Activated CD8-positive, alpha-beta T cell treated with anti-CD3 and anti-CD28 coated beads, Interleukin-2, amount 10 ng/mL, durations not matched to agents 7 days and 5 days (primary cell): ENCODE measurements around the gene ITM2B. TPM values are rescaled to one million over a fixed set of nuclear protein-coding genes. Genes with fewer than 3 reads are reported as not detected.
"Not testable (repeated sequence)": the region's sequence is repeated elsewhere in the genome, so short reads cannot be mapped to it uniquely, and the experiment has no call there.

Experiments used
- ATAC-seq: fragments of 150-1000 bp; cut with Tn5 transposase; one replicate; pipeline ENCODE4 v1.10.0; 2021; ENCODE audit warnings: moderate library complexity
- CTCF ChIA-PET: fragments of 350-600 bp; sonication (Branson Sonifier 250); formaldehyde crosslinking; loops from one replicate; lab custom pipeline; 2021; ENCODE audit warnings: antibody characterized with exemption; lab: Charles Lee
- POLR2A ChIA-PET: fragments of 350-600 bp; sonication (Branson Sonifier 250); formaldehyde crosslinking; loops from one replicate; lab custom pipeline; 2021; ENCODE audit warnings: antibody characterized with exemption; lab: Charles Lee
- DNase-seq: peaks from one replicate; pipeline ENCODE4 v3.0.0-alpha.2; 2020
- H3K27ac Mint-ChIP-seq: one replicate; pipeline ENCODE4 v1.8.0; 2021; ENCODE audit warnings: mild to moderate bottlenecking, mixed read lengths
- H3K27me3 Mint-ChIP-seq: one replicate; pipeline ENCODE4 v1.8.0; 2021; ENCODE audit warnings: low read depth, mixed read lengths
- H3K36me3 Mint-ChIP-seq: one replicate; pipeline ENCODE4 v1.8.0; 2021; ENCODE audit warnings: low read depth, mixed read lengths
- H3K4me1 Mint-ChIP-seq: one replicate; pipeline ENCODE4 v1.8.0; 2021; ENCODE audit warnings: low read depth, mixed read lengths
- H3K4me3 Mint-ChIP-seq: one replicate; pipeline ENCODE4 v1.8.0; 2021; ENCODE audit warnings: mild to moderate bottlenecking, mixed read lengths
- H3K9me3 Mint-ChIP-seq: one replicate; pipeline ENCODE4 v1.8.0; 2022; ENCODE audit warnings: mixed read lengths; ENCODE audit not compliant: insufficient read depth
- total RNA-seq, 2 experiments: library from RNA; stranded (reverse); gene quantifications; one replicate each; pipeline ENCODE4 v1.2.3, GENCODE V29; 2021

ITM2B gene
- total RNA-seq, 2 experiments from 2014 or later: 243 to 244 TPM

GRCh38 chr13:48239369-48239768, 6.4 kb downstream of the ITM2B start:
- H3K9me3 Mint-ChIP-seq, ATAC-seq, DNase-seq, H3K4me3 Mint-ChIP-seq, H3K27me3 Mint-ChIP-seq, POLR2A ChIA-PET, H3K27ac Mint-ChIP-seq: not testable (repeated sequence)
- Mint-ChIP-seq H3K4me1 (peaks cover 56% of the 10 kb centered on the region), H3K36me3 (peaks cover 52% of the 10 kb centered on the region)
- CTCF ChIA-PET: interaction anchor here (2.2 to 5.8 kb wide), 2 partner anchors 112 to 145 kb away, joined by 10 to 53 read pairs; partner anchors contain the start of gene MED4

- no peak for ATAC-seq
- Mint-ChIP-seq H3K27ac (no peak overlapping the region), H3K4me3 (no peak overlapping the region), H3K27me3 (no peaks in the 10 kb centered on the region), H3K36me3 (peaks cover 42% of the 10 kb centered on the region), H3K9me3 (no peaks in the 10 kb centered on the region), H3K4me1 (peaks cover 41% of the 10 kb centered on the region)
- no peak for DNase-seq
- ChIA-PET CTCF (interaction anchor here (0.7 to 2.3 kb wide), 4 partner anchors 9 to 147 kb away, joined by 3 to 8 read pairs (median 6); partner anchors contain the start of genes ITM2B and MED4), POLR2A (interaction anchor here (1.2 kb wide), 1 partner anchor 86 kb away, joined by 3 read pairs; no protein-coding TSS in a partner anchor)
Observed at GRCh38 chr13:48241651-48242050, 8.6 kb downstream of the ITM2B start.

GRCh38 chr13:48242677-48243076, 9.7 kb downstream of the ITM2B start:
- H3K4me1 Mint-ChIP-seq: peaks cover 31% of the 10 kb centered on the region
- H3K36me3 Mint-ChIP-seq: peaks cover 35% of the 10 kb centered on the region
- H3K27ac Mint-ChIP-seq: no peak overlapping the region
- POLR2A ChIA-PET: no interaction called here
- no peaks in the 10 kb centered on the region for H3K27me3 Mint-ChIP-seq
- CTCF ChIA-PET: interaction anchor here (0.6 to 2.3 kb wide), 3 partner anchors 115 to 373 kb away, joined by 3 to 8 read pairs (median 3); partner anchors contain the start of gene MED4
- DNase-seq (no peak), ATAC-seq (no peak)
- H3K4me3 Mint-ChIP-seq: no peak overlapping the region
- H3K9me3 Mint-ChIP-seq: no peaks in the 10 kb centered on the region

- CTCF ChIA-PET: interaction anchor here (0.6 to 1.0 kb wide), 2 partner anchors 113 to 118 kb away, joined by 3 to 4 read pairs; no protein-coding TSS in a partner anchor
- Mint-ChIP-seq H3K9me3 (no peaks in the 10 kb centered on the region), H3K4me3 (no peak overlapping the region), H3K4me1 (peaks cover 28% of the 10 kb centered on the region), H3K36me3 (peaks cover 38% of the 10 kb centered on the region), H3K27ac (no peak overlapping the region), H3K27me3 (no peaks in the 10 kb centered on the region)
- DNase-seq (no peak), ATAC-seq (no peak)
- POLR2A ChIA-PET: interaction anchor here (0.7 to 1.1 kb wide), 2 partner anchors 8 to 11 kb away, joined by 3 to 4 read pairs; partner anchors contain the start of gene ITM2B
Observed at GRCh38 chr13:48244159-48244558, 11.2 kb downstream of the ITM2B start.

- no peak overlapping the region for H3K4me3 Mint-ChIP-seq
- H3K9me3 Mint-ChIP-seq: no peaks in the 10 kb centered on the region
- H3K27ac Mint-ChIP-seq: no peak overlapping the region
- H3K4me1 Mint-ChIP-seq: peaks cover 19% of the 10 kb centered on the region
- CTCF ChIA-PET: no interaction called here
- H3K36me3 Mint-ChIP-seq: peaks cover 37% of the 10 kb centered on the region
- ATAC-seq (no peak), DNase-seq (no peak)
- POLR2A ChIA-PET: interaction anchor here (1.1 kb wide), 1 partner anchor 97 kb away, joined by 3 read pairs; no protein-coding TSS in a partner anchor
- no peaks in the 10 kb centered on the region for H3K27me3 Mint-ChIP-seq
Observed at GRCh38 chr13:48246102-48246501, 13.1 kb downstream of the ITM2B start.

GRCh38 chr13:48249018-48249417, 16.0 kb downstream of the ITM2B start:
- ChIA-PET POLR2A (no interaction called here), CTCF (no interaction called here)
- H3K9me3 Mint-ChIP-seq: no peaks in the 10 kb centered on the region
- H3K27me3 Mint-ChIP-seq: no peaks in the 10 kb centered on the region
- H3K36me3 Mint-ChIP-seq: peaks cover 41% of the 10 kb centered on the region
- DNase-seq: no peak
- peaks cover 14% of the 10 kb centered on the region for H3K4me1 Mint-ChIP-seq
- no peak overlapping the region for H3K27ac Mint-ChIP-seq
- no peak overlapping the region for H3K4me3 Mint-ChIP-seq
- no peak for ATAC-seq

GRCh38 chr13:48251611-48252081, 18.6 kb downstream of the ITM2B start:
- Mint-ChIP-seq H3K36me3 (peaks cover 52% of the 10 kb centered on the region), H3K9me3 (no peaks in the 10 kb centered on the region), H3K27me3 (no peaks in the 10 kb centered on the region), H3K27ac (no peak overlapping the region), H3K4me3 (no peak overlapping the region), H3K4me1 (peaks cover 10% of the 10 kb centered on the region)
- ATAC-seq (no peak), DNase-seq (no peak)
- ChIA-PET POLR2A (no interaction called here), CTCF (interaction anchor here (2.3 kb wide), 1 partner anchor 125 kb away, joined by 9 read pairs; no protein-coding TSS in a partner anchor)

GRCh38 chr13:48252176-48252575, 19.2 kb downstream of the ITM2B start:
- Mint-ChIP-seq H3K4me1 (peaks cover 10% of the 10 kb centered on the region), H3K9me3 (no peaks in the 10 kb centered on the region), H3K27me3 (no peaks in the 10 kb centered on the region), H3K4me3 (no peak overlapping the region), H3K36me3 (peaks cover 55% of the 10 kb centered on the region), H3K27ac (no peak overlapping the region)
- no peak for DNase-seq
- ChIA-PET POLR2A (no interaction called here), CTCF (no interaction called here)
- no peak for ATAC-seq

- Mint-ChIP-seq H3K4me3 (no peak overlapping the region), H3K27ac (no peak overlapping the region), H3K36me3 (peaks cover 63% of the 10 kb centered on the region), H3K27me3 (no peaks in the 10 kb centered on the region), H3K9me3 (no peaks in the 10 kb centered on the region), H3K4me1 (peaks cover 10% of the 10 kb centered on the region)
- no peak for DNase-seq
- ATAC-seq: no peak
- POLR2A ChIA-PET: no interaction called here
- CTCF ChIA-PET: no interaction called here
Observed at GRCh38 chr13:48253849-48254248, 20.8 kb downstream of the ITM2B start.

- ChIA-PET POLR2A (interaction anchor here (0.5 kb wide), 1 partner anchor 129 kb away, joined by 3 read pairs; no protein-coding TSS in a partner anchor), CTCF (interaction anchor here (1.0 kb wide), 1 partner anchor 128 kb away, joined by 4 read pairs; no protein-coding TSS in a partner anchor)
- Mint-ChIP-seq H3K9me3 (no peaks in the 10 kb centered on the region), H3K4me3 (no peak overlapping the region), H3K27ac (no peak overlapping the region), H3K4me1 (peaks cover 7% of the 10 kb centered on the region), H3K36me3 (peaks cover 69% of the 10 kb centered on the region), H3K27me3 (no peaks in the 10 kb centered on the region)
- DNase-seq (no peak), ATAC-seq (no peak)
Observed at GRCh38 chr13:48255090-48255489, 22.1 kb downstream of the ITM2B start.

GRCh38 chr13:48255954-48256353, 22.9 kb downstream of the ITM2B start:
- peaks cover 7% of the 10 kb centered on the region for H3K4me1 Mint-ChIP-seq
- H3K27me3 Mint-ChIP-seq: no peaks in the 10 kb centered on the region
- no peak overlapping the region for H3K27ac Mint-ChIP-seq
- CTCF ChIA-PET: interaction anchor here (0.6 to 1.0 kb wide), 2 partner anchors 37 to 129 kb away, joined by 3 to 4 read pairs; no protein-coding TSS in a partner anchor
- DNase-seq: no peak
- peaks cover 71% of the 10 kb centered on the region for H3K36me3 Mint-ChIP-seq
- H3K4me3 Mint-ChIP-seq: no peak overlapping the region
- H3K9me3 Mint-ChIP-seq: no peaks in the 10 kb centered on the region
- ATAC-seq: no peak
- POLR2A ChIA-PET: no interaction called here

GRCh38 chr13:48258002-48258401, 25.0 kb downstream of the ITM2B start:
- Mint-ChIP-seq H3K9me3 (no peaks in the 10 kb centered on the region), H3K27me3 (no peaks in the 10 kb centered on the region), H3K27ac (no peak overlapping the region), H3K4me3 (no peak overlapping the region), H3K4me1 (no peaks in the 10 kb centered on the region), H3K36me3 (peaks cover 78% of the 10 kb centered on the region)
- ChIA-PET POLR2A (no interaction called here), CTCF (interaction anchor here (1.2 kb wide), 1 partner anchor 131 kb away, joined by 4 read pairs; no protein-coding TSS in a partner anchor)
- ATAC-seq (no peak), DNase-seq (no peak)
